Prostate gland (tissue), 2 donors: ENCODE measurements around the gene BLOC1S5.

Experiments
- POLR2A ChIP-seq: fragments of 450-650 bp; IDR thresholded peaks from one replicate; pipeline ENCODE4 v1.6.1; 2016; ENCODE audit warnings: antibody characterized with exemption, mild to moderate bottlenecking
- POLR2AphosphoS5 ChIP-seq: sonication (generic); formaldehyde crosslinking; IDR thresholded peaks from one replicate; pipeline ENCODE4 v1.6.1; 2017; ENCODE audit warnings: antibody characterized with exemption
- TF ChIP-seq, protein P1 (sequence below), 4 experiments: fragments of 200-600 bp in 2 of 4; fragments of 450-650 bp in 2 of 4; sonication (generic) in 2 of 4; IDR thresholded peaks; 1 replicate in 3 of 4; 2 replicates in 1 of 4; pipeline ENCODE4 v1.5.1; 2016 to 2019; ENCODE audit warnings: antibody characterized with exemption in 4 of 4, mild to moderate bottlenecking in 2 of 4, moderate library complexity in 2 of 4

GRCh38 chr6:8082954-8083858 is 19.0 kb upstream of the BLOC1S5 start:
- TF ChIP-seq, protein P1, sequence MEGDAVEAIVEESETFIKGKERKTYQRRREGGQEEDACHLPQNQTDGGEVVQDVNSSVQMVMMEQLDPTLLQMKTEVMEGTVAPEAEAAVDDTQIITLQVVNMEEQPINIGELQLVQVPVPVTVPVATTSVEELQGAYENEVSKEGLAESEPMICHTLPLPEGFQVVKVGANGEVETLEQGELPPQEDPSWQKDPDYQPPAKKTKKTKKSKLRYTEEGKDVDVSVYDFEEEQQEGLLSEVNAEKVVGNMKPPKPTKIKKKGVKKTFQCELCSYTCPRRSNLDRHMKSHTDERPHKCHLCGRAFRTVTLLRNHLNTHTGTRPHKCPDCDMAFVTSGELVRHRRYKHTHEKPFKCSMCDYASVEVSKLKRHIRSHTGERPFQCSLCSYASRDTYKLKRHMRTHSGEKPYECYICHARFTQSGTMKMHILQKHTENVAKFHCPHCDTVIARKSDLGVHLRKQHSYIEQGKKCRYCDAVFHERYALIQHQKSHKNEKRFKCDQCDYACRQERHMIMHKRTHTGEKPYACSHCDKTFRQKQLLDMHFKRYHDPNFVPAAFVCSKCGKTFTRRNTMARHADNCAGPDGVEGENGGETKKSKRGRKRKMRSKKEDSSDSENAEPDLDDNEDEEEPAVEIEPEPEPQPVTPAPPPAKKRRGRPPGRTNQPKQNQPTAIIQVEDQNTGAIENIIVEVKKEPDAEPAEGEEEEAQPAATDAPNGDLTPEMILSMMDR (IDR thresholded peaks at IDR 0.05): no peak
- TF ChIP-seq POLR2A (no peak), POLR2AphosphoS5 (peak; percentile 37)
